ENCODE measurements around the gene KIF26B. TPM values are rescaled to one million over a fixed set of nuclear protein-coding genes. Genes with fewer than 3 reads are reported as not detected.

KIF26B gene
- total RNA-seq, 1 donor from 2014 or later: 8.8 TPM

- H3K4me1 Mint-ChIP-seq (ENCODE audit: unreplicated experiment): peaks cover 3% of the 10 kb centered on the region
- no peak overlapping the region for H3K4me3 Mint-ChIP-seq (ENCODE audit: unreplicated experiment)
- H3K27ac Mint-ChIP-seq (ENCODE audit: unreplicated experiment): no peak overlapping the region
- TF ChIP-seq CTCF (IDR thresholded peaks at IDR 0.05): no peak
- H3K9me3 Mint-ChIP-seq (ENCODE audit: unreplicated experiment): no peaks in the 10 kb centered on the region
- no peak for DNase-seq (ENCODE audit: extremely low spot score, unreplicated experiment)
- no peaks in the 10 kb centered on the region for H3K36me3 Mint-ChIP-seq (ENCODE audit: unreplicated experiment)
- H3K27me3 Mint-ChIP-seq (ENCODE audit: unreplicated experiment): no peaks in the 10 kb centered on the region
Observed at GRCh38 chr1:245701631-245702030, 546.8 kb downstream of the KIF26B start.

DNA sequence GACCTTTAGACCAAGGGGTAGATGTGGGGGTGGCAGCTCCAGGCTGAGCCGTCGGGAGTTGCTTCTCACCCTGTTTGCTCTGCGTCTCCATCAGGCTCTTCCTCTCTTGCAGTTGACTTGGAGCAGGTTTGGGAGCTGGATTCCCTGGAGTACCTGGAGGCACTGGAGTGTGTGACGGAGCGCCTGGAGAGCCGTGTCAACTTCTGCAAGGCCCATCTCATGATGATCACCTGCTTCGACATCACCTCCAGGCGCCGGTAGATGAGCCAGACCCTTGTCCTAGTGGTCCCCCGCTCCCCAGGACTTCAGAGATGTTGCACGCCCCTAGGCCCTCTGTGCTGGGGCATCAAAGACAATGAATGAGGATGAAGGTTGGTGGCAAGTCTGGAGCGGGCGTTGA lies 547.6 kb downstream of the KIF26B start:
- no peak for TF ChIP-seq CTCF (IDR thresholded peaks at IDR 0.05)
- H3K4me1 Mint-ChIP-seq (ENCODE audit: unreplicated experiment): peaks cover 3% of the 10 kb centered on the region
- H3K9me3 Mint-ChIP-seq (ENCODE audit: unreplicated experiment): no peaks in the 10 kb centered on the region
- no peak for DNase-seq (ENCODE audit: extremely low spot score, unreplicated experiment)
- H3K27ac Mint-ChIP-seq (ENCODE audit: unreplicated experiment): no peak overlapping the region
- no peaks in the 10 kb centered on the region for H3K36me3 Mint-ChIP-seq (ENCODE audit: unreplicated experiment)
- no peaks in the 10 kb centered on the region for H3K27me3 Mint-ChIP-seq (ENCODE audit: unreplicated experiment)
- no peak overlapping the region for H3K4me3 Mint-ChIP-seq (ENCODE audit: unreplicated experiment)

DNA sequence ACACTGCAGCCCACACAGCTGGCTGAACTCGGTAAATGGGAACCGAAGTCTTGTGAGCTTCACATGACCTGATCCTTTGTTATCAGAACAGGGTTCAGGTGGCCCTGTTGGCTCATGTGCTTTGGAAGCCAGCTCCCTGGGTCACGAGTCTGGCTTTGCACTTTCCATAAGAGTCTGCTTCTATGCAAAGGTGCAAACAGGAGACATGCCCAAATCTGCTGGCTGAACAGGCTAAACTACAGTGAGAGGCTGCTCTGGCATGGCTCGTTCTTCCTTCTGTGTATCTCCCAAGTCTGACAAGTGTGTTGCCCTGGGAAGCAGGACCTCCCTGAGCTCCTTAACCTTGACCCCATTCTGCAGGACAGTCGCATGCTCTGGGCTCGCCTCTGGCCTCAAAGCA lies 549.6 kb downstream of the KIF26B start:
- Mint-ChIP-seq H3K4me1 (ENCODE audit: unreplicated experiment) (peaks cover 3% of the 10 kb centered on the region), H3K4me3 (ENCODE audit: unreplicated experiment) (no peak overlapping the region), H3K27ac (ENCODE audit: unreplicated experiment) (no peak overlapping the region), H3K27me3 (ENCODE audit: unreplicated experiment) (no peaks in the 10 kb centered on the region), H3K9me3 (ENCODE audit: unreplicated experiment) (no peaks in the 10 kb centered on the region), H3K36me3 (ENCODE audit: unreplicated experiment) (no peaks in the 10 kb centered on the region)
- TF ChIP-seq CTCF (IDR thresholded peaks at IDR 0.05): no peak
- no peak for DNase-seq (ENCODE audit: extremely low spot score, unreplicated experiment)

DNA sequence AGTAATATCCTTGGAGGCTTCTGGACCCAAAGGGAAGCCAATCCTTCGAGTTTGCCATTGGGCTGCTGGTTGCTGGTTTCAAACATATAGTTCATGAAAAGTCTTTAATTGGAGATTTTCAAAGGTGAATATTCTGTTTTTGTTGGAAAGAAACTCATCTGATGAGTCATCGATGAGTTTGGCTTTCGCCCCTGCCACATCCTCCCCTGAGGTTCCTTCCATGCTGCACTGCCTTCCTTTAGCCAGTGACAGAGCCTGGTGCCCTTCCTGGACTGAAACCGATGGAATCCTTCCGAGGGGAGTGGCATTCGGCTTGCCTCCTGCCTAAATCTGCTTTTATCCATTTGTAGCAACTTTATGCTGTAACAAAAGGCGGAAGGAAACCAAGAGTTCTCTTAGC lies 550.0 kb downstream of the KIF26B start:
- H3K27me3 Mint-ChIP-seq (ENCODE audit: unreplicated experiment): no peaks in the 10 kb centered on the region
- DNase-seq (ENCODE audit: extremely low spot score, unreplicated experiment): no peak
- no peak overlapping the region for H3K4me3 Mint-ChIP-seq (ENCODE audit: unreplicated experiment)
- no peaks in the 10 kb centered on the region for H3K9me3 Mint-ChIP-seq (ENCODE audit: unreplicated experiment)
- no peak for TF ChIP-seq CTCF (IDR thresholded peaks at IDR 0.05)
- H3K36me3 Mint-ChIP-seq (ENCODE audit: unreplicated experiment): no peaks in the 10 kb centered on the region
- H3K27ac Mint-ChIP-seq (ENCODE audit: unreplicated experiment): no peak overlapping the region
- peaks cover 3% of the 10 kb centered on the region for H3K4me1 Mint-ChIP-seq (ENCODE audit: unreplicated experiment)

DNA sequence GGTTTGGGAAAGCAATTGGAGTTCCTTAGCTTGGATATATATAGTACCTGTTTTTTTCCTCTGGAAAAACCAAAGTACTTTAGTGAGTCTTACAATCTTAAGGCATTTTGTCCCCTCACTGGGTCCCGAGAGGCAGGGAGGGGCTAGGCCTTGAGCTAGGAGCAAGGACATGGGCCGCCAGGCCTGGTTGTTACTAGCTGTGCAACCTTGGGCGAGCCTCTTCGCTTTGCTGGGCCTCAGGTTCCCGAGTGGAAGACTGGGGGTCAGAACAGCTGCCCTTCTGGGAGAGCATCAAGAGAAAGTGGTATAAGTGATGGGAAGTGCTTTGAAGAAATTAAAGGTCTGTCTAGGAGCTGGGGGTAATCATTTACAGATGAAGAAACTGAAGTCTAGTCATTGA lies 553.2 kb downstream of the KIF26B start:
- H3K9me3 Mint-ChIP-seq (ENCODE audit: unreplicated experiment): no peaks in the 10 kb centered on the region
- H3K4me1 Mint-ChIP-seq (ENCODE audit: unreplicated experiment): peaks cover 3% of the 10 kb centered on the region
- no peaks in the 10 kb centered on the region for H3K27me3 Mint-ChIP-seq (ENCODE audit: unreplicated experiment)
- TF ChIP-seq CTCF (IDR thresholded peaks at IDR 0.05): no peak
- H3K27ac Mint-ChIP-seq (ENCODE audit: unreplicated experiment): no peak overlapping the region
- no peak for DNase-seq (ENCODE audit: extremely low spot score, unreplicated experiment)
- no peak overlapping the region for H3K4me3 Mint-ChIP-seq (ENCODE audit: unreplicated experiment)
- H3K36me3 Mint-ChIP-seq (ENCODE audit: unreplicated experiment): no peaks in the 10 kb centered on the region

All from osteocyte (in vitro differentiated cells).